Stomach (tissue), 9 donors: ENCODE data around the gene KRTAP23-1. TPM values are rescaled to one million over a fixed set of nuclear protein-coding genes. Genes with fewer than 3 reads are reported as not detected.

ENCODE experiments used
- DNase-seq, 2 donors: peaks; one replicate each; pipeline versions ENCODE4 v3.0.0 to v3.0.0-alpha.2; 2013 to 2019
- H3K27ac ChIP-seq, 5 donors: fragments of 200-600 bp in 4 of 5; sonication (generic) in 4 of 5; one replicate each; pipeline ENCODE4 v1.5.1; 2013 to 2019; ENCODE audit warnings: mild to moderate bottlenecking in 1 of 5, moderate library complexity in 1 of 5
- H3K27me3 ChIP-seq, 3 donors: fragments of 200-600 bp; sonication (generic); one replicate each; pipeline ENCODE4 v1.5.1; 2017 to 2019; ENCODE audit warnings: mixed run types in 1 of 3
- H3K36me3 ChIP-seq, 4 donors: fragments of 200-600 bp; sonication (generic); 1 replicate in 3 of 4; 2 replicates in 1 of 4; pipeline ENCODE4 v1.5.1; 2016 to 2019
- H3K4me1 ChIP-seq, 4 donors: fragments of 200-600 bp; sonication (generic); one replicate each; pipeline ENCODE4 v1.5.1; 2016 to 2019
- H3K4me3 ChIP-seq, 4 donors: fragments of 200-600 bp; sonication (generic) in 3 of 4; one replicate each; pipeline ENCODE4 v1.5.1; 2016 to 2019; ENCODE audit warnings: mild to moderate bottlenecking in 1 of 4
- H3K9me3 ChIP-seq, 4 donors: fragments of 200-600 bp; sonication (generic); one replicate each; pipeline ENCODE4 v1.5.1; 2016 to 2019
- EP300 ChIP-seq: sonication (generic); formaldehyde crosslinking; IDR thresholded peaks from one replicate; pipeline ENCODE4 v1.6.1; 2017; ENCODE audit warnings: antibody characterized with exemption
- POLR2A ChIP-seq, 4 donors: fragments of 450-650 bp; IDR thresholded peaks; one replicate each; pipeline ENCODE4 v1.6.1; 2016; ENCODE audit warnings: antibody characterized with exemption in 4 of 4, control low read depth in 2 of 4, mild to moderate bottlenecking in 1 of 4, moderate library complexity in 1 of 4
- POLR2AphosphoS5 ChIP-seq, 3 donors: sonication (generic); formaldehyde crosslinking; IDR thresholded peaks; one replicate each; pipeline ENCODE4 v1.6.1; 2016; ENCODE audit warnings: antibody characterized with exemption in 3 of 3
- WGBS, 5 donors: extraction: QIAGEN DNeasy Blood & Tissue Kit in 3 of 5; methylation state at CpG; one replicate each; pipeline versions ENCODE4 v1.1.5 to v1.1.7; 2013 to 2018; 5-methylcytosine and 5-hydroxymethylcytosine counted together
- intact Hi-C: fragments of 100-400 bp; cut with DNase I; formaldehyde crosslinking; loops from one replicate; pipeline ENCODE4 v1.15.1; 2023; ENCODE audit warnings: low total_unique reads
- polyA plus RNA-seq, 3 donors: library from polyadenylated mRNA; stranded (reverse); fragments of 200-250 nt; gene quantifications; one replicate each; pipeline ENCODE4 v1.2.3, GENCODE V29; 2013
- total RNA-seq, 5 donors: library from RNA; depleted of rRNA; stranded (reverse); fragments of >200 nt; gene quantifications; one replicate each; pipeline versions ENCODE4 v1.1.0 to v1.2.3, GENCODE V29; 2014 to 2016
- TF ChIP-seq, protein P1 (sequence below), 7 experiments: fragments of 450-650 bp in 4 of 7; fragments of 200-600 bp in 3 of 7; sonication (generic) in 3 of 7; IDR thresholded peaks; one replicate each; pipeline ENCODE4 v1.5.1; 2016 to 2019; ENCODE audit warnings: antibody characterized with exemption in 7 of 7, control low read depth in 2 of 7, mild to moderate bottlenecking in 1 of 7
- donor health status: healthy with polysubstance abuse.
- donor health status: Bipolar disorder and iron deficiency.
- donor health status: healthy.

The KRTAP23-1 gene
- total and polyA plus RNA-seq, 8 donors: not detected

DNA sequence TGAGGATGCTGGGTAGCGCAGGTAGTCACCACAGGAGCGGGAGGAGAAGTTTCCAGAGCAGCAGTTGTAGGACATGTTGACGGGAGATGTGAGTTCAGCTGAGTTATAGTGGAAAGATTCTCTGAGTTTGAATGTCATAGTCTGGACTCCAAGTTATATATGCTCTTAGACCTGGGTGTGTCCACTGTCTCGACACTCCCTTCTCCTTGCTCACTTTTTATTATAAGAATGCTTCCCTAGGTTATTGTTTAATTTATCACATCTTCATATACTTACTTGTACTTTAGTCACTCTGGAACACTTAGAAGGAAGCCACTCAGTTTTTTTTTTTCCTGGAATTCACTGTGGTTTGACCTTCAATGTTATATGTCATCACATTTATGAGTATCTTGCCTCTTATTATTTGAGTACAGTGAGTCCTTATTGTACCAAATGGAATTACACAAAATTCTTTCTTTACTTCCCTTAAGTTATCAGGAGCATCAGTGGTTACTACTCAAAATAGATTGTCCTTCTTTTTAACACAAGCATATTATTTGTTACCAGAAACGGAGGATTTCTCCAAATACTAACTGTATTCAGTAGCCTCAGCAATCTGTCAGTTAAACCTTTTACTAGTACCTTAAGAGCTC is 23.8 kb upstream of the KRTAP23-1 start, which contains the start of gene KRTAP13-2:
Gene KRTAP13-2 (minus strand): TSS at position 133 of the 632 bp plus-strand sequence. CDS start 58 bp downstream, at position 75.
- H3K27ac ChIP-seq: no peak within 1 kb of the TSS
- 74 to 85% (median 80%) methylated on average over 5 of the region's 5 CpGs for WGBS, 5 donors
- TF ChIP-seq POLR2A (IDR thresholded peaks at IDR 0.05): no peak
- no peak for TF ChIP-seq EP300
- TF ChIP-seq POLR2AphosphoS5 (IDR thresholded peaks at IDR 0.05): no peak
- TF ChIP-seq, protein P1, sequence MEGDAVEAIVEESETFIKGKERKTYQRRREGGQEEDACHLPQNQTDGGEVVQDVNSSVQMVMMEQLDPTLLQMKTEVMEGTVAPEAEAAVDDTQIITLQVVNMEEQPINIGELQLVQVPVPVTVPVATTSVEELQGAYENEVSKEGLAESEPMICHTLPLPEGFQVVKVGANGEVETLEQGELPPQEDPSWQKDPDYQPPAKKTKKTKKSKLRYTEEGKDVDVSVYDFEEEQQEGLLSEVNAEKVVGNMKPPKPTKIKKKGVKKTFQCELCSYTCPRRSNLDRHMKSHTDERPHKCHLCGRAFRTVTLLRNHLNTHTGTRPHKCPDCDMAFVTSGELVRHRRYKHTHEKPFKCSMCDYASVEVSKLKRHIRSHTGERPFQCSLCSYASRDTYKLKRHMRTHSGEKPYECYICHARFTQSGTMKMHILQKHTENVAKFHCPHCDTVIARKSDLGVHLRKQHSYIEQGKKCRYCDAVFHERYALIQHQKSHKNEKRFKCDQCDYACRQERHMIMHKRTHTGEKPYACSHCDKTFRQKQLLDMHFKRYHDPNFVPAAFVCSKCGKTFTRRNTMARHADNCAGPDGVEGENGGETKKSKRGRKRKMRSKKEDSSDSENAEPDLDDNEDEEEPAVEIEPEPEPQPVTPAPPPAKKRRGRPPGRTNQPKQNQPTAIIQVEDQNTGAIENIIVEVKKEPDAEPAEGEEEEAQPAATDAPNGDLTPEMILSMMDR (IDR thresholded peaks at IDR 0.05): no peak

DNA sequence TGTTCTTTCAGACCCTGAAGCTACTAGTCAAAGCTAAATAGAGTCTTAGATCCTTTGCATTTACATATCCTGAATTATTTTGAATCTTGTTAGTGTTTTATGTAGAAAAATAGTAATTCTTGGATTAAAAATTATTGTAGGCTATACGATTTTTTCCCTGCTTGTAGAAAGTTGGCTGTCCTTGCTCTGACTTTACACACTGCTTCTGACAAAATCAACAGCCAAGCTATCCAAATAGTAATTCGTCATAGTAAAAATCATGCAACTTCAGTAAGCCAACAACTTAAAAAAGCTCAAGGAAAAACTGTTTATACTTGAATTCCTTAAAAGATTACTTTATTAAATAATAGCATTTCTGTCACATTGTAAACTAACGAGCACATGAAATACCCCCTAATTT is 7.5 kb upstream of the KRTAP23-1 start:
- Histone ChIP-seq H3K27ac (no peak overlapping the region), H3K36me3 (no peaks in the 10 kb centered on the region), H3K9me3 (no peaks in the 10 kb centered on the region), H3K4me1 (no peaks in the 10 kb centered on the region), H3K4me3 (no peak overlapping the region), H3K27me3 (no peaks in the 10 kb centered on the region)
- TF ChIP-seq POLR2A (IDR thresholded peaks at IDR 0.05) (no peak), POLR2AphosphoS5 (IDR thresholded peaks at IDR 0.05) (no peak), EP300 (no peak)
- TF ChIP-seq, protein P1 (IDR thresholded peaks at IDR 0.05): no peak
- 43 to 53% (median 51%) methylated on average over 3 of the region's 3 CpGs for WGBS, 5 donors
- DNase-seq: no peak
- intact Hi-C loops: no loop called here

More for the DNA sequence above, 23.8 kb upstream of the KRTAP23-1 start, which contains the start of gene KRTAP13-2:
- intact Hi-C loops: no loop called here
- no peak for DNase-seq
- Histone ChIP-seq H3K27me3 (no peaks in the 10 kb centered on the region), H3K36me3 (no peaks in the 10 kb centered on the region), H3K9me3 (no peaks in the 10 kb centered on the region), H3K4me1 (no peaks in the 10 kb centered on the region), H3K4me3 (no peak within 1 kb of the TSS)

DNA sequence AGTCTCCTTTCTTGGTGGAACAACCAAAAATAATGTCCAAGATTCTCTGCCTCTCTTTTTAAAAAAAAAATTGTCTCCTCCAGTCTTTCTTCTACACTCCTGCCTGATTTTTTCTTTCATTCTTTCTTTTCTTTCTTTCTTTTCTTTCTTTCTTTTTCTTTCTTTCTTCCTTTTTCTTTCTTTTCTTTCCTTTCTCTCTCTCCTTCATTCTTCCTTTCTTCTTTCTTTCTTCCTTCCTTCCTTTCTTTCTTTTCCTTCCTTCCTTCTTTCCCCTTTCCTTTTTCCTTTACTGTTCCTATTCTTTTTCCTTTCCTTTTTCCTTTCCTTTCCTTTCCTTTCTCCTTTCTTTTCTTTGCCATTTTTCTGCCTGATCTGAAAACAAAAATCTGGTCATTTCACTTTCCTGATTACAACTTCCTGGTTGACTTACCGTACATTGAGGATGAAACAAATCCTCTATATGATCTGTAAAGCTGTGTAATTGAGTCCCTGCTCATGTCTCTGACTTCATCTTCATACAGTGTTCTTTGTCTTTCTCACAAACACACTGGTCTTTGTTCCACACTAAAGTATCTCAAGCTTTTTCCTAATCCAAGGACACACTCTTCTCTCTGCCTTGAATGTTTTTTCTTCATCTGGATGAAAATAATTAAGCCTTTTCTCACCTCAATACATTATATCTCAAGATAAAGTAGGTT is 6.1 kb upstream of the KRTAP23-1 start:
- TF ChIP-seq EP300: no peak
- TF ChIP-seq, protein P1 (IDR thresholded peaks at IDR 0.05): no peak
- no peak for DNase-seq
- WGBS, 5 donors: 74 to 87% (median 82%) methylated on average over 1 of the region's 1 CpG
- no peaks in the 10 kb centered on the region for H3K9me3 ChIP-seq
- H3K4me3 ChIP-seq: no peak overlapping the region
- no peak overlapping the region for H3K27ac ChIP-seq
- H3K4me1 ChIP-seq: no peaks in the 10 kb centered on the region
- intact Hi-C loops: no loop called here
- no peaks in the 10 kb centered on the region for H3K36me3 ChIP-seq
- H3K27me3 ChIP-seq: no peaks in the 10 kb centered on the region

DNA sequence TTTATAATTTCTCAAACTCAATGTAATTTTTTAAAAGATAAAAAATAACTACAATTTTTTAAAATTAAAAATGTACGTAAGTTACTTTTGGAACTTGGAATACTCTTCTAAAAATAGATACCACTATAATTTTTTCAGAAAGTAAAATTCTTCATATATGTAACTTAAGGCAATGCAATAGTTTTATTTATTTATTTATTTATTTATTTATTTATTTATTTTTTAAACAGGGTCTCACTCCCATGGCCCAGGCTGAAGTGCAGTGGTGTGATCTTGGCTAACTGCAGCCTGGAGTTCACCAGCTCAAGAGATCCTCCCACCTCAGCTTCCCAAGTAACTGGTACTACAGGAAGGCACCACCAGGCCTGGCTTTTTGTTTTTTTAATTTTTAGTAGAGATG is 3.1 kb upstream of the KRTAP23-1 start:
- no peaks in the 10 kb centered on the region for H3K4me1 ChIP-seq
- no peaks in the 10 kb centered on the region for H3K36me3 ChIP-seq
- TF ChIP-seq, protein P1 (IDR thresholded peaks at IDR 0.05): no peak
- no peak for TF ChIP-seq POLR2AphosphoS5 (IDR thresholded peaks at IDR 0.05)
- no peak for TF ChIP-seq EP300
- TF ChIP-seq POLR2A (IDR thresholded peaks at IDR 0.05): no peak
- intact Hi-C loops: no loop called here
- H3K4me3 ChIP-seq: no peak overlapping the region
- 93 to 99% (median 97%) methylated on average over 1 of the region's 1 CpG for WGBS, 5 donors
- H3K27me3 ChIP-seq: no peaks in the 10 kb centered on the region
- H3K9me3 ChIP-seq: no peaks in the 10 kb centered on the region
- H3K27ac ChIP-seq: no peak overlapping the region
- DNase-seq: no peak
